ENCODE measurements around the gene TSPAN33.

GRCh38 chr7:129188892-129189660, 44.6 kb downstream of the TSPAN33 start:
- TF ChIP-seq CTCF (IDR thresholded peaks at IDR 0.05), result no peak
- no peak for TF ChIP-seq POLR2A (IDR thresholded peaks at IDR 0.05)
- TF ChIP-seq EP300 (IDR thresholded peaks at IDR 0.05), result no peak
